Testis (tissue), 3 donors: Measurements from ENCODE around the gene SLC4A8. TPM values are rescaled to one million over a fixed set of nuclear protein-coding genes. Genes with fewer than 3 reads are reported as not detected.
A peak's percentile ranks its signal among the peaks of the same experiment; 100 is the strongest.

Experiments used
- DNase-seq: peaks from one replicate; pipeline ENCODE4 v3.0.0-alpha.2; 2019
- H3K27ac ChIP-seq, 2 donors: fragments of 200-600 bp; sonication (generic); one replicate each; pipeline ENCODE4 v1.5.1; 2019
- H3K27me3 ChIP-seq: fragments of 200-600 bp; sonication (generic); one replicate; pipeline ENCODE4 v1.5.1; 2019
- H3K36me3 ChIP-seq: fragments of 200-600 bp; sonication (generic); one replicate; pipeline ENCODE4 v1.5.1; 2017; ENCODE audit warnings: low read depth; ENCODE audit errors: missing control alignments
- H3K4me1 ChIP-seq: fragments of 200-600 bp; sonication (generic); one replicate; pipeline ENCODE4 v1.5.1; 2019
- H3K4me3 ChIP-seq, 2 donors: fragments of 200-600 bp; sonication (generic); one replicate each; pipeline ENCODE4 v1.5.1; 2017 to 2019
- H3K9me3 ChIP-seq: fragments of 200-600 bp; sonication (generic); one replicate; pipeline ENCODE4 v1.5.1; 2017
- CTCF ChIP-seq, 3 experiments: fragments of 450-650 bp in 2 of 3; fragments of 200-600 bp in 1 of 3; sonication (generic) in 1 of 3; IDR thresholded peaks; one replicate each; pipeline ENCODE4 v1.5.1; 2016 to 2019; ENCODE audit warnings: antibody characterized with exemption in 3 of 3, mild to moderate bottlenecking in 2 of 3, moderate library complexity in 1 of 3
- POLR2A ChIP-seq: fragments of 450-650 bp; IDR thresholded peaks from one replicate; pipeline ENCODE4 v1.6.1; 2017; ENCODE audit warnings: antibody characterized with exemption, mild to moderate bottlenecking, moderate library complexity
- WGBS, 2 donors: methylation state at CpG; one replicate each; pipeline ENCODE4 v1.1.5; 2018; 5-methylcytosine and 5-hydroxymethylcytosine counted together
- intact Hi-C: fragments of 100-400 bp; cut with DNase I; formaldehyde crosslinking; loops from one replicate; pipeline ENCODE4 v1.15.1; 2023; ENCODE audit warnings: low total_unique reads
- polyA plus RNA-seq: library from polyadenylated mRNA; stranded (reverse); fragments of 350-450 nt; fragmentation: Illumina TruSeq; extraction: RNeasy Lipid Tissue Mini Kit (QIAGEN cat#74804); gene quantifications from one replicate; pipeline ENCODE4 v1.2.3, GENCODE V29; 2014; ENCODE audit warnings: low read depth, low replicate concordance; ENCODE audit not compliant: insufficient read depth
- total RNA-seq, 2 donors: library from RNA; depleted of rRNA; stranded (reverse); fragments of >200 nt; gene quantifications; one replicate each; pipeline ENCODE4 v1.2.3, GENCODE V29; 2016

Gene SLC4A8
- total and polyA plus RNA-seq, 3 donors from 2014 or later, result 52.7 to 78.6 (median 63.7) TPM

GRCh38 chr12:51409846-51410245 is 14.8 kb upstream of the SLC4A8 start:
- intact Hi-C loops, result no loop called here
- Histone ChIP-seq H3K27ac (no peak overlapping the region), H3K27me3 (no peaks in the 10 kb centered on the region), H3K4me3 (no peak overlapping the region), H3K9me3 (no peaks in the 10 kb centered on the region), H3K36me3 (no peaks in the 10 kb centered on the region), H3K4me1 (peaks cover 7% of the 10 kb centered on the region)
- TF ChIP-seq POLR2A (no peak), CTCF (IDR thresholded peaks at IDR 0.05) (no peak)
- 34 to 51% methylated on average over 8 of the region's 8 CpGs for WGBS, 2 donors
- peak; percentile 22 for DNase-seq

- H3K27me3 ChIP-seq, result no peaks in the 10 kb centered on the region
- intact Hi-C loops, result no loop called here
- no peak for DNase-seq
- no peaks in the 10 kb centered on the region for H3K9me3 ChIP-seq
- no peak overlapping the region for H3K4me3 ChIP-seq
- H3K4me1 ChIP-seq, result peaks cover 7% of the 10 kb centered on the region
- H3K27ac ChIP-seq, result no peak overlapping the region
- no peaks in the 10 kb centered on the region for H3K36me3 ChIP-seq
- no peak for TF ChIP-seq POLR2A
- no peak for TF ChIP-seq CTCF (IDR thresholded peaks at IDR 0.05)
These were observed 11.5 kb upstream of the SLC4A8 start for GRCh38 chr12:51413149-51413548.

- H3K4me3 ChIP-seq, result no peak overlapping the region
- DNase-seq, result no peak
- no peaks in the 10 kb centered on the region for H3K9me3 ChIP-seq
- no peaks in the 10 kb centered on the region for H3K27me3 ChIP-seq
- TF ChIP-seq POLR2A (no peak), CTCF (IDR thresholded peaks at IDR 0.05) (no peak)
- no peaks in the 10 kb centered on the region for H3K36me3 ChIP-seq
- H3K4me1 ChIP-seq, result peaks cover 7% of the 10 kb centered on the region
- H3K27ac ChIP-seq, result no peak overlapping the region
- intact Hi-C loops, result no loop called here
- 92 to 97% methylated on average over 3 of the region's 3 CpGs for WGBS, 2 donors
These were observed 10.8 kb upstream of the SLC4A8 start for GRCh38 chr12:51413791-51414190.

GRCh38 chr12:51415931-51416330 is 8.7 kb upstream of the SLC4A8 start:
- no peaks in the 10 kb centered on the region for H3K36me3 ChIP-seq
- WGBS, 2 donors, result 97 to 100% methylated on average over 1 of the region's 1 CpG

More at GRCh38 chr12:51415931-51416330, 8.7 kb upstream of the SLC4A8 start:
- H3K4me3 ChIP-seq, result no peak overlapping the region
- no peaks in the 10 kb centered on the region for H3K9me3 ChIP-seq
- DNase-seq, result no peak
- TF ChIP-seq CTCF (IDR thresholded peaks at IDR 0.05) (no peak), POLR2A (no peak)
- H3K27me3 ChIP-seq, result no peaks in the 10 kb centered on the region
- intact Hi-C loops, result no loop called here
- no peaks in the 10 kb centered on the region for H3K4me1 ChIP-seq
- H3K27ac ChIP-seq, result no peak overlapping the region
